HepG2 (cell line): Measurements from ENCODE around the gene IST1. TPM values are rescaled to one million over a fixed set of nuclear protein-coding genes. Genes with fewer than 3 reads are reported as not detected.

Source experiments
- ATAC-seq: fragments of 200-7000 bp; cut with Tn5 transposase; 3 replicates; pipeline ENCODE4 v1.9.1; 2020; ENCODE audit warnings: mild to moderate bottlenecking, moderate library complexity
- BruUV-seq: library from RNA; stranded (reverse); fragments of 400-500 nt; replicated peaks from 2 replicates; lab custom pipeline; 2021; lab: Mats Ljungman, UMichigan
- CTCF ChIA-PET: fragments of 300-600 bp; formaldehyde crosslinking; extraction: SDS; loops from one replicate; lab custom pipeline; 2021; ENCODE audit warnings: low total read pairs, inconsistent platforms, low intra/inter-chr PET ratio; lab: Yijun Ruan, JAX
- POLR2A ChIA-PET: fragments of 350-600 bp; sonication (Branson Sonifier 250); formaldehyde crosslinking; loops from one replicate; lab custom pipeline; 2020; ENCODE audit warnings: antibody characterized with exemption, inconsistent platforms; lab: Yijun Ruan, JAX
- DNase-seq: peaks from one replicate; pipeline ENCODE4 v3.0.0-alpha.2; 2015; ENCODE audit warnings: low spot score
- FAIRE-seq: peaks from 3 replicates; lab custom pipeline; 2011; peaks lifted over from hg19 to GRCh38; lab: Jason Lieb, UNC
- H2AFZ ChIP-seq: one replicate; pipeline ENCODE4 v1.6.1; 2011; ENCODE audit warnings: low read length, inconsistent platforms
- H3K27ac ChIP-seq: fragments of 300-600 bp; 3 replicates; pipeline ENCODE4 v1.8.0; 2011; ENCODE audit warnings: mixed run types, mild to moderate bottlenecking, mixed read lengths, low read length, inconsistent platforms; ENCODE audit not compliant: insufficient read depth; ENCODE audit errors: extremely low read length
- H3K27me3 ChIP-seq, 2 experiments: fragments of 200-600 bp in 1 of 2; 2 replicates in 1 of 2; 3 replicates in 1 of 2; pipeline versions ENCODE4 v1.6.0 to v1.8.0; 2011; ENCODE audit warnings: low read length in 2 of 2, mild to moderate bottlenecking in 2 of 2, moderate library complexity in 2 of 2, inconsistent platforms in 1 of 2; ENCODE audit not compliant: insufficient read depth in 2 of 2, control insufficient read depth in 1 of 2
- H3K36me3 ChIP-seq, 2 experiments: fragments of 200-600 bp in 1 of 2; replicated peaks in 1 of 2; 2 replicates in 1 of 2; 3 replicates in 1 of 2; pipeline versions ENCODE4 v1.5.1 to v1.8.0; 2011; ENCODE audit warnings: low read length in 2 of 2, inconsistent platforms in 1 of 2; ENCODE audit not compliant: insufficient read depth in 2 of 2, control insufficient read depth in 1 of 2
- H3K4me1 ChIP-seq: 2 replicates; pipeline ENCODE4 v1.5.1; 2012; ENCODE audit warnings: low read length, inconsistent platforms; ENCODE audit not compliant: insufficient read depth
- H3K4me2 ChIP-seq: 2 replicates; pipeline ENCODE4 v1.6.0; 2011; ENCODE audit warnings: low read depth, low read length, inconsistent platforms
- H3K4me3 ChIP-seq, 3 experiments: fragments of 200-600 bp in 1 of 3; sonication (generic), shearing (Covaris generic) in 1 of 3; replicated peaks in 1 of 3; 2 replicates each; pipeline ENCODE4 v1.5.1; 2011 to 2016; ENCODE audit warnings: low read length in 3 of 3, inconsistent platforms in 2 of 3, low read depth in 2 of 3, mild to moderate bottlenecking in 2 of 3, control low read depth in 1 of 3, mixed read lengths in 1 of 3; ENCODE audit not compliant: insufficient read depth in 1 of 3
- H3K79me2 ChIP-seq: one replicate; pipeline ENCODE4 v1.6.1; 2011; ENCODE audit warnings: low read length, inconsistent platforms; ENCODE audit not compliant: insufficient read depth
- H3K9ac ChIP-seq: 2 replicates; pipeline ENCODE4 v1.6.0; 2011; ENCODE audit warnings: mild to moderate bottlenecking, low read depth, low read length, inconsistent platforms; ENCODE audit not compliant: insufficient read depth
- H3K9me3 ChIP-seq: 2 replicates; pipeline ENCODE4 v1.5.1; 2012; ENCODE audit warnings: mild to moderate bottlenecking, low read length
- H4K20me1 ChIP-seq: 2 replicates; pipeline ENCODE4 v1.6.0; 2011; ENCODE audit warnings: inconsistent platforms, mild to moderate bottlenecking, low read length, moderate library complexity; ENCODE audit not compliant: insufficient read depth
- ARID3A ChIP-seq: IDR thresholded peaks from 2 replicates; pipeline ENCODE4 v1.6.1; 2012; ENCODE audit warnings: low read depth, low read length, improper control_type of control experiment
- ATF2 ChIP-seq: sonication (generic); formaldehyde crosslinking; IDR thresholded peaks from 2 replicates; pipeline ENCODE4 v1.4.0; 2020; ENCODE audit warnings: missing genetic modification reagents
- FLYWCH1 ChIP-seq: sonication (generic); formaldehyde crosslinking; IDR thresholded peaks from 2 replicates; pipeline ENCODE4 v1.8.1; 2023; ENCODE audit warnings: mild to moderate bottlenecking, missing genetic modification reagents
- HCFC1 ChIP-seq: fragments of 150-350 bp; IDR thresholded peaks from 2 replicates; pipeline ENCODE4 v1.6.1; 2014; ENCODE audit warnings: low read depth, low read length
- IKZF1 ChIP-seq: fragments of 450-650 bp; IDR thresholded peaks from 2 replicates; pipeline ENCODE4 v1.7.1; 2016
- JUND ChIP-seq: sonication (generic); formaldehyde crosslinking; IDR thresholded peaks from 2 replicates; pipeline ENCODE4 v1.8.0; 2022; ENCODE audit warnings: mild to moderate bottlenecking, missing genetic modification reagents
- MEF2D ChIP-seq: sonication (generic); formaldehyde crosslinking; IDR thresholded peaks from 2 replicates; pipeline ENCODE4 v1.5.1; 2020; ENCODE audit warnings: mild to moderate bottlenecking, missing genetic modification reagents
- MYNN ChIP-seq: sonication (generic); formaldehyde crosslinking; IDR thresholded peaks from 2 replicates; pipeline ENCODE4 v1.4.0; 2020; ENCODE audit warnings: mild to moderate bottlenecking, low read depth, missing genetic modification reagents
- PTBP1 ChIP-seq: fragments of 200-400 bp; formaldehyde crosslinking; IDR thresholded peaks from 2 replicates; pipeline ENCODE4 v1.6.1; 2018; ENCODE audit warnings: low read length, low read depth; ENCODE audit not compliant: poor library complexity, severe bottlenecking
- RELA ChIP-seq: sonication (generic); formaldehyde crosslinking; IDR thresholded peaks from 2 replicates; pipeline ENCODE4 v1.4.0; 2020; ENCODE audit warnings: missing genetic modification reagents
- TCF7L2 ChIP-seq: IDR thresholded peaks from 2 replicates; pipeline ENCODE4 v1.6.1; 2011; ENCODE audit warnings: mild to moderate bottlenecking, low read depth, low read length, moderate library complexity
- ZFP37 ChIP-seq: sonication (generic); formaldehyde crosslinking; IDR thresholded peaks from 2 replicates; pipeline ENCODE4 v1.4.0; 2020; ENCODE audit warnings: missing genetic modification reagents, borderline replicate concordance
- ZNF362 ChIP-seq: sonication (generic); formaldehyde crosslinking; IDR thresholded peaks from 2 replicates; pipeline ENCODE4 v1.4.0; 2020; ENCODE audit warnings: missing genetic modification reagents, mild to moderate bottlenecking, borderline replicate concordance
- ZNF383 ChIP-seq: sonication (generic); formaldehyde crosslinking; IDR thresholded peaks from 2 replicates; pipeline ENCODE4 v1.4.0; 2020; ENCODE audit warnings: missing genetic modification reagents, mild to moderate bottlenecking, borderline replicate concordance
- ZNF547 ChIP-seq: sonication (generic); formaldehyde crosslinking; IDR thresholded peaks from 2 replicates; pipeline ENCODE4 v1.5.1; 2020; ENCODE audit warnings: mild to moderate bottlenecking, missing genetic modification reagents
- ZNF552 ChIP-seq: sonication (generic); formaldehyde crosslinking; IDR thresholded peaks from 2 replicates; pipeline ENCODE4 v1.9.0; 2022; ENCODE audit warnings: missing genetic modification reagents, mild to moderate bottlenecking, borderline replicate concordance
- ZNF567 ChIP-seq: sonication (generic); formaldehyde crosslinking; IDR thresholded peaks from 2 replicates; pipeline ENCODE4 v1.8.1; 2023; ENCODE audit warnings: mild to moderate bottlenecking, missing genetic modification reagents, borderline replicate concordance
- ZNF644 ChIP-seq: IDR thresholded peaks from 2 replicates; pipeline ENCODE4 v1.6.1; 2016; ENCODE audit warnings: low read depth
- ZNF75D ChIP-seq: sonication (generic); formaldehyde crosslinking; IDR thresholded peaks from 2 replicates; pipeline ENCODE4 v1.8.1; 2023; ENCODE audit warnings: missing genetic modification reagents, mild to moderate bottlenecking, borderline replicate concordance
- WGBS: methylation state at CpG from one replicate; pipeline ENCODE4 v1.1.6; 2017; ENCODE audit warnings: low lambda C conversion rate; 5-methylcytosine and 5-hydroxymethylcytosine counted together
- in situ Hi-C: cut with HindIII; loops from 2 replicates; pipeline ENCODE4 v1.10.0; 2017; ENCODE audit warnings: low pct_unique_long_range_greater_than_20kb; ENCODE audit not compliant: extremely low pct_ligation_motif_present
- intact Hi-C: fragments of 100-400 bp; cut with micrococcal nuclease; formaldehyde crosslinking; loops from one replicate; pipeline ENCODE4 v1.10.0; 2022; ENCODE audit not compliant: unreplicated experiment
- polyA plus RNA-seq, 8 experiments: library from polyadenylated mRNA; depleted of rRNA in 3 of 8; stranded (reverse) in 7 of 8; unstranded in 1 of 8; fragments of >200 nt; fragmentation: Illumina TruSeq in 4 of 8; extraction: Trizol in 4 of 8; gene quantifications; 2 replicates each; pipeline versions ENCODE4 v1.2.1 to v1.2.3, GENCODE V29; 2011 to 2016; ENCODE audit warnings: low read depth in 4 of 8, missing spikeins in 1 of 8, mixed read lengths in 1 of 8; ENCODE audit not compliant: insufficient read depth in 1 of 8
- total RNA-seq, 5 experiments: library from RNA; depleted of rRNA; stranded (reverse); fragments of >200 nt; fragmentation: Illumina TruSeq; extraction: Trizol; gene quantifications; 2 replicates each; pipeline ENCODE4 v1.2.3, GENCODE V29; 2016; ENCODE audit warnings: low read depth in 1 of 5

IST1 gene
- total and polyA plus RNA-seq, 2 of the 13 experiments (the other 11 are each of a cell fraction or from before 2014, with no cell fraction given): 346 to 415 TPM

GRCh38 chr16:71956486-71956885, 61.2 kb downstream of the IST1 start:
- H3K36me3 ChIP-seq: no peaks in the 10 kb centered on the region
- H3K79me2 ChIP-seq: no peaks in the 10 kb centered on the region
- H2AFZ ChIP-seq: no peak overlapping the region
- intact Hi-C loops (no loop called here), in situ Hi-C loops (no loop called here)
- no peak for FAIRE-seq
- no peak for DNase-seq
- 40% methylated on average over 3 of the region's 3 CpGs for WGBS
- no peak overlapping the region for H3K4me3 ChIP-seq
- peaks cover 8% of the 10 kb centered on the region for H3K4me1 ChIP-seq
- no peaks in the 10 kb centered on the region for H3K9me3 ChIP-seq
- POLR2A ChIA-PET: no interaction called here
- H4K20me1 ChIP-seq: no peaks in the 10 kb centered on the region
- no peak overlapping the region for H3K9ac ChIP-seq
- H3K4me2 ChIP-seq: no peak overlapping the region
- CTCF ChIA-PET: no interaction called here
- BruUV-seq: no TSS peak
- peaks cover 0 to 9% of the 10 kb centered on the region in 2 experiments; a peak in 2 of 5 replicates for H3K27me3 ChIP-seq
- no peak overlapping the region for H3K27ac ChIP-seq
- ATAC-seq: no peak
- TF ChIP-seq HCFC1: no peak
- no peak for TF ChIP-seq ZNF644
- TF ChIP-seq ZNF567 (CRISPR knock-in tag): no peak
- no peak for TF ChIP-seq ZFP37 (CRISPR knock-in tag)
- TF ChIP-seq IKZF1: no peak
- no peak for TF ChIP-seq ZNF547 (CRISPR knock-in tag)
- TF ChIP-seq RELA (CRISPR knock-in tag): no peak
- TF ChIP-seq ZNF75D: no peak
- TF ChIP-seq MEF2D (CRISPR knock-in tag): no peak
- no peak for TF ChIP-seq TCF7L2
- TF ChIP-seq ZNF362 (CRISPR knock-in tag): no peak
- TF ChIP-seq ZNF552 (CRISPR knock-in tag): no peak
- no peak for TF ChIP-seq ARID3A
- TF ChIP-seq FLYWCH1 (CRISPR knock-in tag): no peak
- TF ChIP-seq ZNF383 (CRISPR knock-in tag): no peak
- TF ChIP-seq JUND (CRISPR knock-in tag): no peak
- no peak for TF ChIP-seq MYNN (CRISPR knock-in tag)
- TF ChIP-seq PTBP1: no peak
- TF ChIP-seq ATF2: no peak
